Gastroesophageal sphincter (tissue), 4 donors: Measurements from ENCODE around the gene PLOD2. TPM values are rescaled to one million over a fixed set of nuclear protein-coding genes. Genes with fewer than 3 reads are reported as not detected.

Source experiments
- ATAC-seq: fragments of 150-250 bp; one replicate; pipeline ENCODE4 v1.9.1; 2016; ENCODE audit warnings: mild to moderate bottlenecking, moderate library complexity
- H3K27ac ChIP-seq, 4 donors: fragments of 200-600 bp; sonication (generic) in 3 of 4; 1 replicate in 3 of 4; 2 replicates in 1 of 4; pipeline ENCODE4 v1.5.1; 2016 to 2019
- H3K27me3 ChIP-seq: fragments of 200-600 bp; sonication (generic); one replicate; pipeline ENCODE4 v1.5.1; 2019
- H3K36me3 ChIP-seq, 2 donors: fragments of 200-600 bp; sonication (generic); one replicate each; pipeline ENCODE4 v1.5.1; 2019; ENCODE audit warnings: control low read depth in 1 of 2
- H3K4me1 ChIP-seq, 3 donors: fragments of 200-600 bp; sonication (generic); 1 replicate in 2 of 3; 2 replicates in 1 of 3; pipeline ENCODE4 v1.5.1; 2016 to 2019; ENCODE audit warnings: control low read depth in 2 of 3
- H3K4me3 ChIP-seq, 2 donors: fragments of 200-600 bp; sonication (generic); one replicate each; pipeline ENCODE4 v1.5.1; 2019; ENCODE audit warnings: mild to moderate bottlenecking in 1 of 2, moderate library complexity in 1 of 2
- H3K9me3 ChIP-seq, 3 donors: fragments of 200-600 bp; sonication (generic); one replicate each; pipeline ENCODE4 v1.5.1; 2017 to 2019; ENCODE audit warnings: control low read depth in 2 of 3
- EP300 ChIP-seq: sonication (generic); formaldehyde crosslinking; IDR thresholded peaks from one replicate; pipeline ENCODE4 v1.6.1; 2017; ENCODE audit warnings: antibody characterized with exemption, mild to moderate bottlenecking
- POLR2A ChIP-seq, 2 donors: fragments of 450-650 bp; IDR thresholded peaks; one replicate each; pipeline ENCODE4 v1.6.1; 2017; ENCODE audit warnings: antibody characterized with exemption in 2 of 2, mild to moderate bottlenecking in 2 of 2, moderate library complexity in 1 of 2
- POLR2AphosphoS5 ChIP-seq: sonication (generic); formaldehyde crosslinking; IDR thresholded peaks from one replicate; pipeline ENCODE4 v1.6.1; 2017; ENCODE audit warnings: antibody characterized with exemption
- WGBS, 2 donors: methylation state at CpG; one replicate each; pipeline ENCODE4 v1.1.5; 2018; ENCODE audit warnings: low coverage in 1 of 2; 5-methylcytosine and 5-hydroxymethylcytosine counted together
- total RNA-seq, 4 donors: library from RNA; depleted of rRNA; stranded (reverse); fragments of >200 nt; gene quantifications; one replicate each; pipeline ENCODE4 v1.1.0, GENCODE V29; 2016
- TF ChIP-seq, protein P1 (sequence below), 4 experiments: fragments of 200-600 bp in 2 of 4; fragments of 450-650 bp in 2 of 4; sonication (generic) in 1 of 4; IDR thresholded peaks; one replicate each; pipeline ENCODE4 v1.5.1; 2017 to 2019; ENCODE audit warnings: antibody characterized with exemption in 4 of 4, mild to moderate bottlenecking in 2 of 4, moderate library complexity in 2 of 4

The PLOD2 gene
- 100 to 1,000 TPM in 2 of 4 donors, 10 to 100 TPM in 2; 55.1 to 100 (median 89.2) TPM for total RNA-seq

DNA sequence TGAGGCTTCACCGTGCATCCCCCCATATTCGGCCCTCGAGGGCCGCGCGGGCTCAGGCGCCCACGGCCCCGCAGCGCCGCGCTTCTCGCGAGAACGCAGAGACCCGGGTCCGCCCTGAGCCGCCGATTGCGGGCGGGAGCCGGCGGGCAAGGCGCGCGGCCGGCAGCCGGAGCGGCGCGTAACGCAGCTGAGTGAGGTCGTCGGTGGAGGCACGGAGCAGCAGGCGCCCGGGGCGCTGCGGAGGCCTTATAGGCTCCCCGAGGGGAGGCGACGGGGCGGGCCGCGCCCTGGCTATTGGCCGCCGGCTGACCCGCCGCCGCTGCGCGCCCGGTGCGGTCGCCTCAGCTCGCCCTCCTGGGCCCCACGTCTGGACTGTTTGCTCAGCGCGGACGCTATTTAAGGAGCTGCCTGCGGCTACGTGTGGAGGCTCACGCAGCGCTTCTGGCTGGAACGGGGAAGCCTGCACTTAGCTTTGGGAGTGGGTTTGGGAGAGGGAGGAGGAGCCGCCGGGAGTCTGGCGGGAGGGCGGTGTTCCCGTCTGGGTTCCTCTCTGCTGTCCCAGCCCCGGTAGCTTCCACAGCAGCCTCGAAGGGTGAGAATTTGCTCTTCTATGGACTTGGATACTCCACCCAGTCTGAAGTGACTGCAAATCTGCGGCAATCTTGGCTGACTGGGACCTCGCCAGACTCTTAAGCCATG lies at the start of gene PLOD2:
PLOD2 (minus strand) TSS at position 221 of the 699 bp plus-strand sequence; CDS start at position 26, 195 bp downstream.
- Histone ChIP-seq H3K4me3 (peak within 1 kb of the TSS; percentile 74 to 89), H3K9me3 (no peaks in the 10 kb centered on the region), H3K4me1 (peaks cover 9 to 76% (median 10%) of the 10 kb centered on the region in 3 donors), H3K27me3 (no peaks in the 10 kb centered on the region), H3K27ac (peak within 1 kb of the TSS; percentile 92 to 98 (median 96)), H3K36me3 (no peaks in the 10 kb centered on the region)
- ATAC-seq = peak; percentile 88
- 0% methylated on average over 9 to 11 of the region's 74 CpGs for WGBS, 2 donors
- TF ChIP-seq POLR2A (IDR thresholded peaks at IDR 0.05) = peak; percentile 94 to 97
- TF ChIP-seq EP300 = no peak
- TF ChIP-seq, protein P1, sequence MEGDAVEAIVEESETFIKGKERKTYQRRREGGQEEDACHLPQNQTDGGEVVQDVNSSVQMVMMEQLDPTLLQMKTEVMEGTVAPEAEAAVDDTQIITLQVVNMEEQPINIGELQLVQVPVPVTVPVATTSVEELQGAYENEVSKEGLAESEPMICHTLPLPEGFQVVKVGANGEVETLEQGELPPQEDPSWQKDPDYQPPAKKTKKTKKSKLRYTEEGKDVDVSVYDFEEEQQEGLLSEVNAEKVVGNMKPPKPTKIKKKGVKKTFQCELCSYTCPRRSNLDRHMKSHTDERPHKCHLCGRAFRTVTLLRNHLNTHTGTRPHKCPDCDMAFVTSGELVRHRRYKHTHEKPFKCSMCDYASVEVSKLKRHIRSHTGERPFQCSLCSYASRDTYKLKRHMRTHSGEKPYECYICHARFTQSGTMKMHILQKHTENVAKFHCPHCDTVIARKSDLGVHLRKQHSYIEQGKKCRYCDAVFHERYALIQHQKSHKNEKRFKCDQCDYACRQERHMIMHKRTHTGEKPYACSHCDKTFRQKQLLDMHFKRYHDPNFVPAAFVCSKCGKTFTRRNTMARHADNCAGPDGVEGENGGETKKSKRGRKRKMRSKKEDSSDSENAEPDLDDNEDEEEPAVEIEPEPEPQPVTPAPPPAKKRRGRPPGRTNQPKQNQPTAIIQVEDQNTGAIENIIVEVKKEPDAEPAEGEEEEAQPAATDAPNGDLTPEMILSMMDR (IDR thresholded peaks at IDR 0.05) = peak in 2 of 4 experiments; percentile 2 to 12
- peak; percentile 92 for TF ChIP-seq POLR2AphosphoS5

DNA sequence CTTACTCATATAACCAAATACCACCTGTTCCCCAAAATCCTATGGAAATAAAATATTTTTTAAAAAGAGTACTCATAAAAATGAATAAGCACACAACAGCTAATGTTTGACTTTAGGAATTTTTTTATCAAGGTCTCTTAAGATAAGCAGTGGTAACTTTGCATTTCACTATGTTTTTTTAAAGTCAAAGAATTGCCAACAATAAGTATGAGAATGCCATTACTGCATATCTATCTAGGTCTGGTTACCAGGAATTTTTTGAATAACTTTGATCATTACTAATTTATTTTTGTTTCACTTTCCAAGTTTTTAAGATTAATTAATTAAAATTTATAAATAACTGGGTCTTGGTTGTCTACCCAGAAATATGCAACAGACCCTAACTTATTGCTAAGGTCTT lies 48.4 kb upstream of the PLOD2 start:
- ATAC-seq = no peak
- TF ChIP-seq, protein P1 (IDR thresholded peaks at IDR 0.05) = no peak
- no peak for TF ChIP-seq EP300
- no peak for TF ChIP-seq POLR2AphosphoS5
- TF ChIP-seq POLR2A (IDR thresholded peaks at IDR 0.05) = no peak
- H3K36me3 ChIP-seq = peaks cover 0 to 43% of the 10 kb centered on the region in 2 donors

DNA sequence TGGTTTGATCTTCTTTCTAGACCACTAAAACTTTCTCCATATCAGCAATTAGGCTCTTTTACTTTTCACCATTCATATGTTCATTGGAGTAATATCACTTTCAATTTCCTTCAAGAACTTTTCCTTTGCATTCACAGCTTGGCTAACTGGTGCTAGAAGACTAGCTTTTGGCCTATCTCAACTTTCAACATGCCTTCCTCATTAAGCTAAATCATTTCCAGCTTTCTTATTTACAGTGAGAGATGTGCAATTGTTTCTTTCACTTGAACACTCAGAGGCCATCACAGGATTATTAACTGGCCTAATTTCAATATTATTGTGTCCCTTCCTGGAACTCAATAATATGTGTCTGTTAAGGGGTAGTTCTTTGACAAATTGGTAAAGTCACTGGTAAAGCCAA lies 42.8 kb upstream of the PLOD2 start:
- no peak for ATAC-seq
- H3K27ac ChIP-seq = no peak overlapping the region
- H3K27me3 ChIP-seq = no peaks in the 10 kb centered on the region
- peaks cover 0 to 54% of the 10 kb centered on the region in 2 donors for H3K36me3 ChIP-seq
- no peaks in the 10 kb centered on the region for H3K4me1 ChIP-seq
- TF ChIP-seq POLR2AphosphoS5 (no peak), POLR2A (IDR thresholded peaks at IDR 0.05) (no peak), EP300 (no peak)
- TF ChIP-seq, protein P1 (IDR thresholded peaks at IDR 0.05) = no peak
- no peaks in the 10 kb centered on the region for H3K9me3 ChIP-seq
- no peak overlapping the region for H3K4me3 ChIP-seq

More for the DNA sequence above, 48.4 kb upstream of the PLOD2 start:
- H3K27me3 ChIP-seq = no peaks in the 10 kb centered on the region
- no peaks in the 10 kb centered on the region for H3K9me3 ChIP-seq
- no peak overlapping the region for H3K4me3 ChIP-seq
- H3K27ac ChIP-seq = no peak overlapping the region
- no peaks in the 10 kb centered on the region for H3K4me1 ChIP-seq

DNA sequence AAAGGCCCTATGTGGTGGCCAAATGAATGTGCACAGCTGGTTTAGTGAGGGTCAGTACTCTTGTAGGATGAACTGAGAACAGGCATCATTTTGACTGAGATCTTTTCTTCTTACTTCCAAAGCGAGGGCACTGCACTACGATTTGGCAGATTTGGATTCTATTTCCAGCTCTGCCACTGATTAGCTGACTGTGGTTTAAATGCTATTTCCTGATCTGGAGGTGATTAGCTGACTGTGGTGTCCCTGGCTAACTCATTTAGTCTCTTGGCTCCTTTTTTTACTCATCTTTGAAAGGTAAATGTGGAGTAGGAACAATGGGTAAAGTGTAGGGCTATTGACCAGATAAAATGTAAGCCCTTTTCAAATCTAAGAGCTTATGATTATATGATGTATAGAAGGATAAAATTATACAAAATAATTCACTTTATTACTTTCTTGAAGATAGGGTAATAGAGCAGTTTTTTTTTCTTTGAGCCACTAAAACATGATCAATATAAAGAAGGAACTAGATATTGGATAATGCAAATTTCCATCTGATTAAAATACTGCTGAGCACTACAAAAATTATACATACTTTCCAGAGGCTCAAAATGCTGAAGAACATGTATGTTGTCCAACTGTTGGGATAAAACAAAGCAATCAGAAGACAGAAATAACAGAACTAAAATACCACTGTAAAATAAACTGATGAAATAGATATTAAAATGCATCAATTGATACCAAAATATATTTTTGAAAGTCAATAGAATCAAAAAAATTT lies 39.7 kb upstream of the PLOD2 start:
- peaks cover 1 to 12% (median 2%) of the 10 kb centered on the region in 3 donors for H3K4me1 ChIP-seq
- H3K9me3 ChIP-seq = no peaks in the 10 kb centered on the region
- peaks cover 0 to 37% of the 10 kb centered on the region in 2 donors for H3K36me3 ChIP-seq
- no peak overlapping the region for H3K4me3 ChIP-seq
- ATAC-seq = no peak
- no peak for TF ChIP-seq EP300
- TF ChIP-seq, protein P1 (IDR thresholded peaks at IDR 0.05) = no peak
- TF ChIP-seq POLR2A (IDR thresholded peaks at IDR 0.05) = no peak
- no peak for TF ChIP-seq POLR2AphosphoS5
- no peak overlapping the region for H3K27ac ChIP-seq
- 47 to 65% methylated on average over 2 of the region's 2 CpGs for WGBS, 2 donors
- H3K27me3 ChIP-seq = no peaks in the 10 kb centered on the region
